ENCODE results near the gene CUBN.

Gene CUBN

DNA sequence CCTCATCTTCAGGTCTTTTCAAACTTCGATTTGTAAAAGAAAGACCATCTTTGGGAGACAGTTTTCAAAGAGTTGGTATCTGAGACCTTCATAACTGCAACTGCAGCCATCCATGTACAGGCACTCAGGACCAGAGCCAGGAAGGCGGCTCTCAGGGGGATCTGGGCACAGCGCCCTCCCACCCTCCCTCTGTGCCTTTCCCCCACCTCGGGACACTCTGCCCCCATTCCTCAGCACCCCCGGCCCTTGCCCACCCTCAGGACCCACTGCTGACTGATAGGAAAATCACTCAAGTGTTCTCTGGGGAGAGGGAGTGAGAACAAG, 143.6 kb downstream of the CUBN start:
- DNase-seq = no peak

DNA sequence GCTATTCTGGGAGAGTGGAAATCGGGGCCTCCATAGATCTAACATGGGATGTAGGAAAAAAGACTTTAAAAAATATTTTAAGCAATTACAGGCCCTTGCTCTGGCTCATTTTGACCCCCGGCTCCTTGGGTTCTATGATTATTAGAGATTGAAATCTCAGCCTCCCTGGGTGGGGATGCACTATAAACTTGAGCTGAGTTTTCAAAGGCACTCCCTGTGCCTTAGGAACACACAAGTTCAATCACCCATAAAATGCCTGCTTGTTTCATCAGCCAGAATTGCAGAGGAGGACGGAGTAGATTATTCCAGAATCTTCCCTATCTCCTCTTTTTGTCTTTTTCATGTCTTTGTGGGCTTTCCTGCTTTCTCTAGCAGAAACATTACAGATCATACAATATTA, 145.4 kb downstream of the CUBN start:
- DNase-seq = no peak

DNA sequence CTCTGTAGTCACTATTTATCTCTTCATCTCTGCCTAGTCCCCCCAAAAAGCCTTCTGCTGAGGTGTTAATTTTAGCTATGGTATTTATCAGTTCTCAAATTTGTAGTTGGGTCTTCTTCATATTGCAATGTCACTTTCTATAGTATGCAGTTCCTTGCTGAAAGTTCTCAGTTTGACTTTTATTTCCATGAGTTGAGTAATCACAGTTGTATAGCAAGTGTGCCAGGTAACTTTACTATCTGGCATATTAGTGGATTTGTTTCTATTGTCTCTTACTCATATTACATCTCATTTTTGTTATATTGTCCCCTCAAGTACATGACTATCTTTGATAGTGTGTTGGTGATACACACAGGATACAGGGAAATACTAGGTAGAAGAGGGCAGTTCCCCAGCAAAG, 152.8 kb downstream of the CUBN start:
- no peak for DNase-seq

DNA sequence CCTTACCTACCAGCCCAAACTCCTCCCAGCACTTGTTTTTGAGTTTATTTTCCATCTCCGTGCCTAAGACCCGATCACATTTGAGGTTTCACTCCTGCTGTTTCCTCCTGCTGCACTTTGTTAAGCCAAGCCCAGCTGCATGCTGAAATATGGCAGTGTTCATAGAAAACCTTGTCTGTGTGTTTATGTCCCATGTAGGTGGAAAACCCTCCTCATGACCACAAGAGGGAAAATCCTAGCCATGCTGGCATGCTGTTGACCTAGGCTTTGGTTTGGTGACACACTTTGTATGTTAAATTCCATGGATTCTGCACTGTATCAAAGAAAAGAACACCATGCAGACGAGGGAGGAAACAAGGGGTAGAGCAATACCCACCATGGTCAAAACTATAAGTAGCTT, 154.4 kb downstream of the CUBN start:
- DNase-seq = no peak

DNA sequence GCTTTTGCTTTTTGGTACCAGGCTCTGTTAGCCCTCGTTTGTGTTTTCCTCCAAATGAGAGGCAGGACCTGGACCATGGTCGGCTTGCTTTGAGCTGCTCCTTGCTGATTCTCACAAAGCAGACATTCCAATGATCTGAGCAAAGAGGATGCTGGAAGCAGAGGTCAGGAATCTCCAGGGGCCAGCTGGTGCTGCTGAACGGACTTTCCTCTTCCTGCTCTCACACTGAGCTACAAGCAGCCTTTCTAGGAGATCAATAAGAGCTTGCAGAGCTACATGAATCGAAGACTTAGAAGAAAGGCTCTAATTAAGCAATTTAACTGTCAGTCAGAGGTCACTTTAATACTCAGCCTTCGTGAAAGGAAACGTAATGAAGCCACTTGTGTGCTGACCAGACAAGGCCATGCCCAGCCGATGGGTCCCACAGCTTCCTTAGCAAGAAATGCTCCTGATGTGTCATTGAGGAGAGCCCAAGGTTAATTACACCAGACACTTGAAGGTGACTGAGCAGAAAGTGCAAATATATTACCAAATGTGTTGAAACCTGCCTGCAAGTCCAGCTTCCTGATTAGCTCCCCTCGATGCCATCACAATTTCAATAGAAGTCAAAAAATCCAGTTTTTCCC, 161.1 kb downstream of the CUBN start:
- peak; percentile 93 for DNase-seq

DNA sequence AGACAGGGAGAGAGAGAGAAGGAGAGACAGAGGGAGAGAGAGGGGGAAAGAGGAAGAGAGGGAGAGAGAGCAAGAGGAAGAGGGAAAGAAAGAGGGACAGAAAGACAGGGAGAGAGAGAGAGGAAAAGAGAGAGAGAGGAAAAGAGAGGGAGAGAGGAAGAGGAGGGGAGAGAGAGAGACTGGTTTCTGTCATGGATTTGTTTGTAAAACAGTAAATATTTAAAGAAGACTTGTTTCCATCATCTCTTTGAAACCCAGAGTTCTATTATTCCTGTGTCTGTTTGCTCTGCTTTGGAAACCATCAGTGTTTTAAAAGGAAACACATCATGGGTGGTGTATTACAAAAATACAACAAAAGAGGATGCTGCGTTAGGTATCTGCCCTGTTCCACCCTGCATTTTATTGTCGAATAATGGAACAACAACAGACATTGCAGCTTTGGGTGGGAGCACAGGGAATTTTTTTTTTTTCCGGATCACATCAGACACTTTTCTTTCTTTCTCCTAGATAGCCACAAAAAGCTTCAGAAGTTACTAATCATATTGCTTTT, 161.7 kb downstream of the CUBN start:
- DNase-seq = no peak

DNA sequence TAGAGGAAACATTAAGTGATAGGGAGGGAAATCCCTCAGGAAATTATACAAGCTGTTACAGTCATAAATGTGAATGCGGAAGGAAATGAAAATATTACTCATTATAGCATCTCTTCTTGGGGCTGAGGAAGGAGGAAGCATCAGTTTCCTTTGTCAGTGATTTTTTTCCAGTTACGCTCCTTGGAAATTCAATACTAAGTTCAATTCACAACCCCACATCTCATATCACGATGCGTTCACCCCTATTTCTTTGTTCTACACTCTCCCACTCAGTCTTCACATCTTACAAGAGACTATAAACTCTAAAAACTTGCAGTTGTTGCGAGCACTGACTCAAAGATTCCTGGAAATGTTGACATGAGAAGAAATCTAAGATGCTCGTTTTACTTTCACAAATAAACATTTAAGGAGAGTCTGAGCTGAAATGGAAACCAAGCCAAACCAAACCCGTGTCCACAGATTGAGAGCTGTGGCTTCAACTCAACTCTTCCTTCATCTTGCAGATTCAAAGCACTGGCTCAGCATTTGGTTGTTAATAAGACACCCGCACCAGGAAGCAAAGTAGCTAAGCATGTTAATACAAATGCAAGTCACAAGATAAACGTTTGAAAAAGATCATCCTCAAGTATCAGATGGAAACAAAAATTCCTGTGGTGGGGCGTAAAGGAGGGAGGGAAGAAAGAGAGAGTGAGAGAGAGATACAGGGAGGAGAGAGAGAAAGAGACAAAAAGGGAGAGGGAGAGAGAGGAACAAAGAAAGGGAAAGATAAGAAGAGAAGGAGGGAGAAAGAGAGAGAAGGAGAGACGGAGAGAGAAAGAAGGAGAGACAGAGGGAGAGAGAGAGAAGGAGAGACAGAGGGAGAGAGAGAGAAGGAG, 162.4 kb downstream of the CUBN start:
- DNase-seq = peak; percentile 52

DNA sequence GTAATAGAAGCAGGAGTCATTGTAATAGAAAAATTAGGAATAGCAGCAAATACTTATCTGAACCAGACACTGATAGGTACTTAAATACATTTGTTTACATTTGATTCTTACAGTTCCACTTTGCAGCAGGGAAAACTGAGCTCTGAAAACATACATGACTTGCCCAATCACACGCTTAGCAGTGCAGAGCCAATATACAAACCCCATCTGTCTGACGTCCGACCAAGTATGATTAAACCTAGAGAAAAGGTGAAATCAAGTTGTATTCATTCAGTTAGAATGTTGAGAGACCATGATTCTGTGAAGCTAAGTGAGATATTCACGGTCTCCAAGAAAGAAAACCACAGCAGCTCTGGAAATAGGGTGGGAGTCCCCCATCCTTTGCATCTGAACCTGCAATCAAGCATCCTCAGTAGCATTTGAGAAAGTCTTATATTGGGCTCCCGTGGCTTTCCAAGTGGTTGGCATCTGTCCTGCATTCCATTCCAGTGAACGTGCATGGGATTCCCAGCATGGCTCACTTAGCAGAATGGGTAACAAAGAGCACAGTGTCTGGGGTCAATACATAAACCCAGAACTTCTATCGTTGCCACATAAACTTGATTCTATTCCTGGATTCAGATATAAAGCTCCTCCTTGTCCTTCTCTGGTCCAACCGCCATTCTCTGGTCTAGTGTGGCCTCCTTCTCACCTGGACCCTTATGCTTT, 163.7 kb downstream of the CUBN start:
- peak; percentile 98 for DNase-seq

DNA sequence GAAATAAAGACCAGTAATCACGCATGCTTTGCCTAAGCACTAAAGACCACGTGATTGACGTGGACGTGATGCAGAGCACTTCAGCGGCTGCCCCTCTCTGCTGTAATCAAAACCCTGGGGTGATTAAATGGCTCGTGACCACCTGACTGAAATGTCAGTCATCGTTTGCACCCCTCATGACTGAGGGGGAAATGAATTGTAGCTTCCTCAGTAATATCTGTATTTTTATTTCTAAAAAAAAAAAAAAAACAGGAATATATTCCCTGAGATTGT, 164.3 kb downstream of the CUBN start:
- no peak for DNase-seq

DNA sequence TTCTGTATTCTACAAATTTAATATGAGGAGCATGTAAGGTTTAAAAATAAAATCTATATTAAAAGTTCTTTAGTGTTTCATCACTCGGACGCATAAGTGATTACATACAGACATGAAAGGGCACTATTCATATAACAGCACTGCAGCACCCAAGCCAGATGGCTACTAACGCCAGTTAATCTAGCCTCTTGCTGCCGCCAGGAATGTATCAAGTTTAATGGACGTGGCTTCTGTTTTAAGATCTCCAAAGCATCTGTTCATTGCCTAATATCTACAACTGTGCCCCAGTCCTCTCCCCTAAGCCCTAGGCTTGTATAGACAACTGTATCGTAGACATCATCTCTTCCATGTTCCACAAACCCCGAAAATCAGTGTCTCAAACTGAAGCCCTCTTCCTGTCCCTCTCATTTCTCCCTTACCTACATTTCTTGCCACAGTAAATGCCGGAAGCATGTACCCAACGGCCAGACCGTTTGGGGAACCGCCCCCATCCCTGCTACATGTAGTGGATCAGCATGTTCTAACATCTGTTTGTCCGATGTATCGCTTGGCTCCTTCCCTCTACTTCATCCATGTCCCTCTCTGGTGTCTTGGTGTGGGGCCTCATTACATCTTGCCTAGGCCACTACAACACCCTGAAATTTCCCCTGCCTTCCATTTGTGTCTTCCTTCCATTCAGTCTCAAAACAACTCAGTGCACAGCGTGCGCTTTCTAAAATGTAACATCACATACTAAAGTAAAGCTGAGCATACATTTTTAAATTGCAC, 164.9 kb downstream of the CUBN start:
- no peak for DNase-seq

DNA sequence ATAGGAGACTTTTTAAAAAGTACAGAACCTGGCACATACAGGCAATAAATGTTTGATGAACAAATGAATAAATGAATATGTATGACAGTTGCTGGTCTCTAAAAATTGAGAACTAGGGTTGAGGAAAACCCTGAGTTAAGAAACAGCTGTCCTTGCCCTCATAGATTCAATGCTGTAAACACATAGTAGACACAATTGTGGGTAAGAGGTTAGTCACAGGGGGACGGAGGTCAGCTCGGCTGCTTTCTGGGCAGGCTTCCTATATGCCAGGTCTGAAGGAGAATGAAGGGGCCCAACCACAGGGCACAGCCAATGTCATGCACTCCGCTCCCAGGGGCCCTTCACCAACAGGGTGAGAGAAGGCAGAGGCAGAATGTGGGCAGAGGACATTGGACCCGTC, 169.1 kb downstream of the CUBN start:
- DNase-seq = no peak

DNA sequence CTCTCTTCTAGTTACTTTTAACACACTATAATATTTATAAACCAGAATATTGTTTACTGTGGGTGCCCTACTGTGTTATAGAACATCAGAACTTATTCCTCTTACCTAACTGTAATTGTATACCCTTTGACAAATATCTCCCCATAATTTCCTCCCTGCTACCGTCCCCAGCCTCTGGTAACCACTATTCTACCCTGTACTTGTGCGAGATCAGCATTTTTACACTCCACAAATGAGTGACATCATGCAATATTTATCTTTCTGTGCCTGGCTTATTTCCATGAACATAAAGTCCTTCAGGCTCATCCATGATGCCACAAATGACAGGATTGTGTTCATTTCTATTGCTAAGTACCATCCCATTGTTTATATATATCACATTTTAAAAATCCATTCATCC, 172.6 kb downstream of the CUBN start:
- DNase-seq = peak; percentile 25

DNA sequence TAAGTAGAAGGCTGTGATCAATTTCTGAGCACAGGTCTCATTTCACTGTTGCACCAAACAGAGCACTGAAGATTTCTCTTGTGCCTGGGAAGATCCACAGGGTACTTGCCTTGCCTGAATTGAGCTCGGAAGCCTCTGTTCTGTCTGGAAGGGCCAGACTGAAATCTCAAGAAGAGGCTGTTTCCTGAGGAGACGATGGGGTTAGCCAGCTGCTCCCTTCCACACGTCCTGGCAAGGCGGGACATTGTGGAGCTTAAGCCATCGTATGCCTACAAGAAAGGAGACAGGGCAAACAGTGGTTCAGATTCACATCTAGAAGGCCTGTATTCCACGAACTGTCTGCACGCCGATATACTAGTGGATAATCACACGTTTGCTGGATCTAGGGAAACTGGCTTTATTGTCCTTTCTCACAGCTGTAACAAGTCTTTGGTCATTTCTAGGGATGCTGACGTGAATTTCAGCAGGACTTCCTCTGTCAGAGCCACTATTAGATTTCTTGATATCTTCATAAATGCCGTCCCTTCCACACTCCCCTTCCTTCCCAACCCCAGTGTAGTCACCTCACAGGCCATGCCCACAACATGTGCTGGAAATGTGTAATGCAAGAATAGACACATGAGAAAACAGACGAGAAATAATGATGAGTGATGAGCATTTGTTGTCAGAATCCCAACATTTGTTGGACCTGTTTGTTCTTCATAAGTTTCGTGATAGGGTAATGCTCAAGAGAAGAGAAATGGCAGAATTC, 175.2 kb downstream of the CUBN start:
- DNase-seq = no peak

DNA sequence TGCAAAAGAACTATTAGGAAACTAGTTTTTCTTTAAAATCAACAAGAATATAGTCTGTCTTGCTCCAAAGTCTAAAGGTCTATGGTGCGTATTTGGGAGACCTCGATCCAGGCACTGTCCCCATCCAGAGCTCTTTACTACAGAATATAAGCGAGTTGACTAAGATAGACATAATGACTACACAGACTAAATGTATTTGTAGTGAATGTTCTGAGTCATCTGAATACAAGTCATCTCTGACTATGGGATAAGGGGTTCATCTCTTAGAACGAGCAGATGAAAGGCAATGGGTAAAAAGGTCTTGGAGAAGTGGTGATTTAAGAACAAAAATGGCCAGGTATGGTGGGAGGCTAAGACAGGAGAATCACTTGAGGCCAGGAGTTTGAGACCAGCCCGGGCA, 176.3 kb downstream of the CUBN start:
- DNase-seq = peak; percentile 59

DNA sequence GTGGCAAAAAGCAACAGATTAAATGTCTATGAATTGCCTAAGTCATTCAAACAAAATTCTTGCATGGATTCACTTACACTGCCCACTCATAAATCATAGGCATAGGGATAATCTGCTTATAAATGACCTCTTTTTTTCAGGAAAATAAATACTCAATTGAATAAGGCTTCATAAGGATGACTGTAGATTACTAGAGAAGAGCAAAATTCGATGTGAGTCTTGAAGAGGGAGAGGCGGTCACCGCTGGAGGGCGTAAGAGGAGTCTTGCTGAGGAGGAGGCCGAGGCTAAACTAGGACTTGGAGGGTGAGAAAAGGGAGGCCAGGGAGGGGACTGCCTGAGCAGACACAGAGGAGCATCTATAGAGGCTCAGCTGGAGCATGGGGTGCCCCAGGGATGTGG, 177.0 kb downstream of the CUBN start:
- peak; percentile 19 for DNase-seq

DNA sequence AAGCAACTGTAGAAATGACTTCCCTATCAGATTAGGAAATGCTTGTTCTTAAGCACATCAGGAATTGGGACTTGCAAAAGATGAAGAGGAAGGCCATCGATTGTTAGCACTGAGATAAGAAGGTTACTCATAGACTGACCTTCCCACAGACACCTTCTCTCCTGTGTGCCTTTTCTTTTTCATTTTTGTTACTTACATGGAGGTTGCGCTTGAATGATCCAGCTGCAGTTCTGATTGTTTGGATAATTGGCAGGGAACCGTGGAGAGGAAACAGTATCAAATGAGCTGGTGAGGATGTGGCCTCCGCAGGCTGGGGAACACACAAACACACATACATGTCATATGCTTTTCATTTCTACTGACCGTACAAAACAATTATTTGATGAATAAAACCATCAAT, 177.5 kb downstream of the CUBN start:
- no peak for DNase-seq

DNA sequence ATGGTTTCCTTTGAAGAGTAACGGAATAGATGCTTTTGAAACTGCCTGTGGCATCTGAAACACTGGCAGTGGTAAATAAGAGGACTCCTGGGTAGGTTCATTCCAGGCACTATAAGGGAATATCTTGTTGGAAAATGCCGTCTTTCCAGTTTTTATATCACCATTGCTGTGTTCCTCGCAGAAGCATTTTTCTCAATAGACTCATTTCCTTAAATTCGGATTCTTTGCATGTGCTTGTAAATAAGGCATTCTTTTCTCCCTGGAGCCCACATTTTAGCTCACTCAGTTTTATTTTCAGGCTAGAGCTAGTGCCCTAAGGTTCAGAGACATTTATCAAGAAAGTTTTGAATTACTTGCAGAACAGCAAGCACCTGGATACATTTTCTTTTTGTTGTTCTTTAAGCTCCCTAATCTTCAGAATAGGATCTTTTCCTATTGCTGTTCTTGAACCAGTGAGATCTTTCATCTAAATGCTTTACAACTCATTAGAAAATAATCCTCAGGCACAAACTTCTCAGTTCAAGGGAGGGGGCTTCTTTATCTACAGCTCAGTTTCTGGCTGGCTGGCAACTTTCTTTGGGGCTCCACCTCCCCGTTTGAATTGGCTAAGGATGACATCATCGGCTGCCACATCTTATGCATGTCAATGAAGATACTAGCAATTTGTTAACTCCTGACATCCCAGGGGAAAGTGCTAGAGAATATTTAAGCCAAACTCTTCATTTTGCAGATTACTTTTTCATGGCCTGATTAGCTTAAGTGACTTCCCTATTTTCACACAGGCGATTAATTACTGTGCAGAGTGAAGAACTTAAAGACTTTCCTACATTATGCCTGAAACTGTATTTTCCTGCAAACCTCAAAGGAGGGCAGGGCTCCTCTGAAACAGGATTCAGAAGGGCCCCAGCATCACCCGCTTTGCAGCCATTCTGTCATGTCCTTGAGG, 178.7 kb downstream of the CUBN start:
- peak; percentile 88 for DNase-seq

DNA sequence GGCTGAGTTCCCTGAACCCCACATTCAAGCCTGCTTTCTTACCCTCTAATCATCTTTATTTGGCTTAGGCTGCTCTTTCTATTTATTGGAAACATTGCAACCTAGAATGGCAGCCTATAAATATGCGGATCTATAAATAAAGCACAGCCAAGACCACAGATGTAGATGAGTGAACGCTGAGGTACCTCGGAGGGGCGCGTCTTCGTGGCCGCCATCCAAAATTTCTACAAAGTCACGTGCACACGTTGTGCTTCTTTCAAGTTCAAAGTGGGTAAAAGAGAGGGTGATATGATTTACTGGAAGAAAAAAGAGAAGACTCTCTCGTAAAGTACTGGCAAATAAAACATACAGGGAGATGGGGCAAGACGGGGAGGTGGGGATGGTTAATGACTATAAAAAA, 179.8 kb downstream of the CUBN start:
- no peak for DNase-seq

DNA sequence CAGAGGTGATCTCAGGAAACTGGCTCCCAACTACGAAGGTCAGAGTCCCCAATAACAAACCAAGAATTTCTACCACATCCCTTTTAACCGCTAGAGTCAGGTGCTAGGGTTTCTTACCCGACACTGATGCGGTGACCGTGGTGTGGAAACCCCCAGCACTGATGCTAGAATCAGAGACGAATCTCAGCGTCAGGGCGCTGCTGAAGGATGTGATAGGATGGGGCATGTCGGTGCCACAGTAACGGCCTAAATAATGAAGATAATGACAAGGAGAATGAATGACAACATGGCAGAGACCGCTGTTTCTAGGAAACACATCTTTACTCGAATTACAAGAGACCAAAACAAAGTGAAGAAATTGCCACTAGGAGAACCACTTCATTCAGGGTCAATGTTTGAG, 181.2 kb downstream of the CUBN start:
- DNase-seq = no peak

DNA sequence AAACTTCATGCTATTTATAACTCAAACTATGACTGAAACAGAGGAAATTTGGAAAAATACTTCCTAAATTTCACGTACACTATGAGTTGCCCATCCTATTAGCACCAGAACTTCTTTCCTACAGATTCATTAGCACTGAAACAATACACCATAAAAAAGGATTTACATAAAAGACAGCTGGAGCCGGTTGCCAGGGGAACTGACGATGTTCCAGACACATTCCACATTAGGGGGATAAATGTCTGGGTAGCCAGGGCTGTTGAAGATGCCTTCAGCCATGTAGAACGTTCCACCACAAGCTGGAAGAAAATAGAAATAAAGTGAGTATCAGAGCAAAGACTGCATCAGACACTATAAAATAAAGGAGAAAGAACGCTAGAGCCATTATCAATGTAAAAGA, 182.5 kb downstream of the CUBN start:
- DNase-seq = no peak

DNA sequence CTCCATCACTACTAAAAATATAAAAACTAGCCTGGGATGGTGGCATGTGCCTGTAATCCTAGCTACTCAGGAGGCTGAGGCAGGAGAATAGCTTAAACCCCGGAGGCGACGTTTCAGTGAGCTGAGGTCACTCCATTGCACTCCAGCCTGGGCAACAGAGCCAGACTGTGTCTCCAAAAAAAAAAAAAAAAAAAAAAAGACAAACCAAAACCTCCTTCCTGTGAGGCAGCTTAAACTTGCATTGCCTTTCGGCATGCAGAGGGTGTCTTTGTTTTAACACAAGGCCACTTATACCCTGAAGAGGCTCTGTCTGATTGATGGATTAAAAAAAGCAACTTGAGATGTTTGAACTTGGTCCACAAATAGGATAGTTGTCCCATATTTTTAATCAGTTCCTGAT, 184.0 kb downstream of the CUBN start:
- peak; percentile 78 for DNase-seq

Measured in fibroblast of skin of back (primary cell).